GM21737 (cell line): Measurements from ENCODE around the gene FAM50A.
A peak's percentile ranks its signal among the peaks of the same experiment; 100 is the strongest.

Source experiments
- ATAC-seq: cut with Tn5 transposase; IDR thresholded peaks from one replicate; pipeline ENCODE4 v1.9.1; 2021; ENCODE audit warnings: mild to moderate bottlenecking, moderate library complexity; ENCODE audit not compliant: unreplicated experiment

The FAM50A gene

GRCh38 chrX:154437971-154438893, 5.7 kb upstream of the FAM50A start:
- ATAC-seq, result no peak

GRCh38 chrX:154439841-154440240, 4.1 kb upstream of the FAM50A start:
- no peak for ATAC-seq

- no peak for ATAC-seq
Observed at GRCh38 chrX:154440623-154441357, 3.2 kb upstream of the FAM50A start.

- no peak for ATAC-seq
Observed at GRCh38 chrX:154441564-154441963, 2.4 kb upstream of the FAM50A start.

GRCh38 chrX:154441984-154442707, 1.8 kb upstream of the FAM50A start:
- no peak for ATAC-seq

- no peak for ATAC-seq
Observed at GRCh38 chrX:154443479-154443910, 446 bp upstream of the FAM50A start.

GRCh38 chrX:154444755-154445246, 860 bp downstream of the FAM50A start:
- no peak for ATAC-seq

- no peak for ATAC-seq
Observed at GRCh38 chrX:154445776-154446175, 1.8 kb downstream of the FAM50A start.

- no peak for ATAC-seq
Observed at GRCh38 chrX:154446430-154446829, 2.5 kb downstream of the FAM50A start.

- no peak for ATAC-seq
Observed at GRCh38 chrX:154448484-154448883, 4.5 kb downstream of the FAM50A start.

- ATAC-seq, result no peak
Observed at GRCh38 chrX:154449618-154450017, 5.7 kb downstream of the FAM50A start.

GRCh38 chrX:154450312-154450711, 6.4 kb downstream of the FAM50A start:
- no peak for ATAC-seq

- ATAC-seq, result no peak
Observed at GRCh38 chrX:154452823-154453222, 8.9 kb downstream of the FAM50A start.

GRCh38 chrX:154457491-154458115, 13.7 kb downstream of the FAM50A start:
- ATAC-seq, result peak; percentile 50

- ATAC-seq, result peak; percentile 57
Observed at GRCh38 chrX:154458116-154458953, 14.4 kb downstream of the FAM50A start, which contains the start of gene PLXNA3. Gene PLXNA3 (plus strand): TSS chrX:154458281. CDS start chrX:154460184, 1,903 bp downstream.

- no peak for ATAC-seq
Observed at GRCh38 chrX:154458954-154459778, 15.2 kb downstream of the FAM50A start.

GRCh38 chrX:154459832-154460231, 15.9 kb downstream of the FAM50A start:
- ATAC-seq, result no peak

- no peak for ATAC-seq
Observed at GRCh38 chrX:154460326-154460725, 16.4 kb downstream of the FAM50A start.

- no peak for ATAC-seq
Observed at GRCh38 chrX:154462396-154462795, 18.5 kb downstream of the FAM50A start.
